ENCODE data around the gene PHF2.

The PHF2 gene

DNA sequence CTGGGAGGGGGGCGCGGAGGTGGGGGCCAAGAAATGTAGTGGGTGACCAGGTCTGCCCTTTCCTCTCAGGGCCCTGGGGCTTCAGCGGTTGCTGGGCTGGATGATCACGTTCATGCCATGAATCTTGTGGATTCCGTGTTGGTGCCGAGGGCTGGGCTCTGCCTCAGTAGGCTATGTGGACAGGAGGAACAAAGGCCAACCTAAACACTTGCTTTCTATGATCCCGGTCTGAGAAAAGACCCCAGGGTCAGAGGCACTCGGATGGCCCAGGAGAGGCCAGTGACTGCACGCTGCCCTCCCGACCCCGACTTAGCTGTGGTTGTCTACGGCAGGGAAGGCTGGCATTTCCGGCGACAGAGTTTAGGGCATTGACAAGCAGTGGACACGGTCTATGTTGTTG lies 26.6 kb downstream of the PHF2 start:
- no peak for DNase-seq

DNA sequence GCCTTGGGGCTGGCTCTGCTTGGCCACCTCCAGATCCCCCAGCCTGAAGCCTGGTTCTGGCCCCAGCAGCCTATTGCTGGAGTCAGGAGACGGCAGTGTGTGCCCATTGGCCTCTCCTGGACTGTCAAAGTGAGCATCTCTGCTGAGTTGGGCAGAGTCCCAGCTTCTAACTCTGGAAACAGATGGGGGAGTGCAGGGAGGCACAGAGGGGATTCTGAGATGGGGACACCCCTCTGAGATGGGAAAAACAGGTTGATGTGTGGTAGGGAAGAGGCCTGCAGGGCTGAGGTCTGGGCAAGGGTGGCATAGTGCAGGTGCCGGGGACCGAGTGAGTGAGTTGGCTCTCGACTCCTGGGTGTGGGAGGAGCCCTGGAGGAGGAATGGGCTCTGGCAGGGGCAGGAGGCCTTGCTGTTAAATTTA lies 27.5 kb downstream of the PHF2 start:
- no peak for DNase-seq

- DNase-seq: no peak
Observed at GRCh38 chr9:93606187-93606586, 29.8 kb downstream of the PHF2 start.

- no peak for DNase-seq
Observed at GRCh38 chr9:93610206-93610605, 33.8 kb downstream of the PHF2 start.

- no peak for DNase-seq
Observed at GRCh38 chr9:93612052-93612795, 35.8 kb downstream of the PHF2 start.

GRCh38 chr9:93612796-93613154 lies 36.4 kb downstream of the PHF2 start:
- DNase-seq: no peak

DNA sequence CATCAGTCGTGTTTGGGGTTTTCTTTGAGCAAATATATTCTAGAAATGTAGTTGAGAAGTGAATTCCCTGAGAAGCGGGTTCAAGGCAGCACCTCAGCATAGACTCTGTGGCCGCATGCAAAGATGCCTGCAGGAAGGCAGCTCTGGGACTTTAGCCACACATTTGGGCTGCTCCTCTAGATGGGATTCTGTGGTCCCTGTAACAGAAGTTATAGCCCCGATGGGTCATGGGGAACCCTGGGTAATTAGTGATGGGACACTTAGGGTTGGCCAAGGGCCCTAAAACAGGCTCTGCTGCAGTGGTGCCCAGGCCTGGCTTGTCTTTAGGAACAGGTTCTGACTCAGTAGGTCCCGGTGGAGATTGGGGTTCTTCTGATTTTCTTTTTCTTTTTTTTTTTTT lies 36.8 kb downstream of the PHF2 start:
- DNase-seq: no peak

DNA sequence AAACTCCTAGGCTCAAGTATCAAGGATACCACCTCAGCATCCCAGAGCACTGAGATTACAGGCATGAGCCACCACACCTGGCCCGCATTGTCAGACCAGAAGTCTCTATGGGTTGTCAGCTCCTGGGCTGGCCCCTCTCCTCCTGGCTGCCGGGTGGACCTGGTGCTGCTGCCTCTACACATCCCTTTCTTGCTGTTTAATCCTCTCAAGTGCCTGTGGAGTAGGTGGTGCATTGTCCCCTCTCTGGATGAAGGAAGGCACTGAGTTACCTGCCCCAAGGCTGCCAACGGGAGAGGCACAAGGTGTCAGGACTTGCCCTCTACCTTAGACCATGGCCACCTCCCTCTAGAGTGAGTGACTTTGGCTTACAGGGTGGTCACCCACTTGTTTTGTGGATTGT lies 37.4 kb downstream of the PHF2 start:
- no peak for DNase-seq

DNA sequence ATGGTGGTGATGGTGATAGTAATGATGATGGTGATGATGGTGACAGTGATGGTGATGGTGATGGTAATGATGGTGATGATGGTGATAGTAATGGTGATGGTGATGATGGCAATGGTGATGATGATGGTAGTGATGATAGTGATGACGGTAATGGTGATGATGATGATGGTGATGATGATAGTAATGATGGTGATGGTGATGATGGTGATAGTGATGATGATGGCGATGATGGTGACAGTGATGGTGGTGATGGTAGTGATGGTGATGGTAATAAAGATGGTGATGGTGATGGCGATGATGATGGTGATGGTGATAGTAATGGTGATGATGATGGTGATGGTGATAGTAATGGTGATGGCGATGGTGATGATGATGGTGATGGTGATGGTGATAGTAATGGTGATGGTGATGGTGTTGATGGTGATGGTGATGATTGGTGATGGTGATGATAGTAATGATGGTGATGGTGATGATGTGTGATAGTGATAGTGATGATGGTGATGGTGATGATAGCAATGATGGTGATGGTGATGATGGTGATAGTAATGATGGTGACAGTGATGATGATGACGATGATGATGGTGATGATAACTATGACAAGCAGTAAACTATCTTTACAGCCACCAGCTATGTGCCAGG lies 38.6 kb downstream of the PHF2 start:
- no peak for DNase-seq

DNA sequence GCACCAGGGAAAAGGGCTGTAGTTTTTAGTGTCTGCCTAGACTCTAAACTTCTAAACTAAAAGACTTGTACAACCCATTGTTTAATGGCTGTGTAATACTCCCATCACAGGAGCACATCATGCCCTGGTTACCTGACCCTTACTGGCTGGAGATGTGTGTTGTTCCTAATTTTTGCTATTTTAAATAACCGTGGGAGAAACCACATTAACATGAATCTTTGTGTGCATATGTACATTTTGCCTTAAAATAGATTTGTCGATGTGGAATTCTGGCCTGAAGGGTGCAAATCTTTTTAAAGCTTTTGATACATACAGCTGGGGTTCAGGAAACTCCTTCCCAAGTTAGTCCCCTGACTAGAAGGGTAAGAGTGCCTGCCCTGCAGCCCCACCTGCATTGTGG lies 39.7 kb downstream of the PHF2 start:
- no peak for DNase-seq

- DNase-seq: no peak
Observed at GRCh38 chr9:93617273-93617672, 40.9 kb downstream of the PHF2 start.

- DNase-seq: no peak
Observed at GRCh38 chr9:93619272-93619775, 42.9 kb downstream of the PHF2 start.

DNA sequence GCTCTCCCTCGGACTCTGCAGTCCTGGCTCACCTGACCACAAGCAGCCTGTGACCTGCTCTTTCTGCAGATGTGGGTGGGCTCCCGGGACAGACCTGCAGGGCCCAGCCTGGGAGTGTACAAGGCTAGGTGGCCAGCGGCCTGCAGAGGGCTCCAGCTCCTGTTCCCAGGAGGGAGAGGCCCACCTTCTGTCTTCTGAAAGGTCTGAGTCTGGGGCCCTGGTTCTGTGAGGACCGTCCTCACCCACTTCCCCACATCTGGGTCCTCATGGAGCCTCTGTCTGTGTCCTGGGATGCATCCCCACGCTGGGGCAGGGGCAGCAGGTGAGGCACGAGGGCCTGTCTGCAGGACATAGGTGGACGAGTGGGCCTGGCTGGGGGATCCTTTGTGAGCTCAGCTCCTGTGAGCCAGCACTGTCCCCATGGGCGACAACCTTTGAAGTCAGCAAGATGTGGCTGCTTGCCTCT lies 43.7 kb downstream of the PHF2 start:
- DNase-seq: no peak

GRCh38 chr9:93620881-93621820 lies 44.8 kb downstream of the PHF2 start:
- DNase-seq: no peak

DNA sequence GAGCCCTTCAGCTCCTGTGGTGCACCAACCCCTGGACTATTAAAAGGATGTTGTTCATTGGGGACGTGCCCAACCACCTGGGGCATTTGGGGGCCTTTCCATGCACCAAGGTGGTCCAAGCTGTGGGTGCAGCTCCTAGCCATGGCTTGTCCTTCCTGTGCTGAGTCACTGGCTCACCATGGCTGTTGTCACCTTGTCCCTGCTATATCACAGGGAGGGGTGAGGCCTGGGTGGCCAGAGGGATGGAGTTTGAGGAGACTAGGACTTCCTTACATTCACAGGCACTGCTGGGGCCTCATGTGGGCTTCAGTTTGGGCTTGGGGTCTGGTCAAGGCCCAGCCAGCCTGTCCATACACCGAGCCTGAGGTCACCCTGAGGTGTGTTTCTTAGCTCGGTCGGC lies 45.5 kb downstream of the PHF2 start:
- no peak for DNase-seq

DNA sequence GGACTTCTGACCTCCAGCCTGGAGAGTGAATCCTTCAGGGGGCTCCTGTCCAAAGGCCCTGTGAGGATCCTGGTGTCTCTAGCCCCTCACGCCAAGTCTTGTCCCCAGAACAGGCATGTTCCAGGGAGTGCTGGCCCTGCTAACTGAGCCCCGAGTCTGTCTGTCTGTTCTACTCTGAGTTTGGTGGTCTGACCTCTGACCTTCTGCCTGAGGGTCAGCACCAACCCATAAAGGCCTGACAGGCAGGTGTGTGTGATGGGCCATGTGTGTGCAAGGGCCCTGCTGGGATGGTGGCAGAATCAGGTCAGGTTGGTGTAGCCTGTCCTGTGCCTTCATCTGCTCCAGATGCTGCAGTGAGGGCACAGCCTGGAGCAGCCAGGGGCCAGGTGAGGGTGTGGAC lies 46.3 kb downstream of the PHF2 start:
- no peak for DNase-seq

DNA sequence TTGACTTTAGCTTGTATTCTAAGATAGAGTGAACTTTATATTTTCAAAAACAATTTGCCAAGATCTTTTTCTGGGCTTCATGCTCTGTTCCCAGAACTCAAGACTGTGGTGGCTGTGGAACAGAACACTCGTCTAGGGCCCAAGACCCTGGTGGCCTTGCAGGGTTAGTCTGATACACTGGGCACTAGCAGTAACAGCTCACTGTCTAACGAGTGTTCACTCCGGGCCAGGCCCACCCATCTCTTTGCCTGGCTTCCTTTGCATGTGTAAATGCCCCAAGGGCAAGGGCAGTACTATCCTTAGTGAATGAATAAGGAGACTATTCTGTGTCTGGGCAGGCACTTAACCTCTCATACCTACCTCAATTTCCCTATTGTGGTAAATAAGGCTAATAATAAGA lies 47.4 kb downstream of the PHF2 start:
- no peak for DNase-seq

GRCh38 chr9:93624431-93624834 lies 48.0 kb downstream of the PHF2 start:
- DNase-seq: no peak

DNA sequence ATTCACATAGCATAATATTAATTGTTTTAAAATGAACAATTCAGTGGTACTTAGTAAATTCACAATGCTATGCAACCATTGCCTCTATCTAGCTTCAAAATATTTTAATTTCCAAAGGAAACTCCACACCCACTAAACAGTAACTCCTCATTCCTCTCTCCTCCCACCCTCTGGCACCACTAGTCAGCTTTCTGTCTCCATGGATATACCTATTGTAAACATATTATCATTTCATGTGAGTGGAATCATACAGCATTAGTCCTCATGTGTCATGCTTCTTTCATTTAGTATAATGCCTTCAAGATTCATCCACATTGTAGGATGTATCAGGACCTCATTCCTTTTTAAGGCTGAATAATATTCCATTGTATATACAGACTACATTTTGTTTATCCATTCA lies 48.6 kb downstream of the PHF2 start:
- no peak for DNase-seq

- DNase-seq: peak; percentile 7
Observed at GRCh38 chr9:93629920-93630319, 53.5 kb downstream of the PHF2 start.

GRCh38 chr9:93630806-93631411 lies 54.5 kb downstream of the PHF2 start:
- DNase-seq: peak; percentile 13

DNA sequence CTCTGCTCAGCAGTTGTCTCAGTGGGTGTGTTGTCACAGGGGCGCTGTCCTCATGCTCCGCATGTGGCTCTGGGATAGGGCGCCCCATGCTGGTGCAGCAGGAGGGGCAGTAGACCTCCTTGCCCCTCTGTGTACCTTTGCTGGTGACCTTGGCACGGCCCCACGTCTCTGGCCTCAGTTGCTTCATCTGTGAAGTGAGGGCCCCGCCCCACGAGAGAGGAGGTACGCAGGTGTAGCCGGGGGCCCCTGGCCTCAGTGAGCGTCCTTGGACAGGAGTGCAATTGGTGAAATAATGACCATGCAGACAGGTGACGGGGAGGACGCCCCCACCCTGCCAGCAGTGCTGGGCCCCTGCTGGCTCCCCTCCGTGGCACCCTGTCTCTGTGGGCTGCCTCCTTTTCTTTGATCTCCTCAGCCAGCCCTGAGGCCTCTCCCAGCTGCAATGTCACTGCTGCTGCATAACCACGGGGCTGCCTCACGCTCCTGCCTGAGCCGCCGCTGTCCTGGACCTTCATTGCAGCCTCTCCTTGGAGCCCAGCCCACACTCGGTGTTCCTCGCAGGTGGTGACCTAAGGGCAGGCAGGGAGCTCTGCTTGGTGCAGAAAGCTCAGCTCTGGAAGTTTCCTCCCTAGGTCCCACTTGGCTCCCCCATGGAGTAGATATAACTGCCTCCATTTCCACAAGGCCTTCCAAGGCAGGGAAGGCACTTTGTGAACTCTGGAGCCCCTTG lies 57.3 kb downstream of the PHF2 start:
- peak; percentile 21 for DNase-seq
